Smooth muscle cell of the coronary artery (primary cell): ENCODE measurements around the gene NETO1. TPM values are rescaled to one million over a fixed set of nuclear protein-coding genes. Genes with fewer than 3 reads are reported as not detected.

ENCODE experiments used
- total RNA-seq: library from RNA; depleted of rRNA; stranded (reverse); fragments of >200 nt; gene quantifications from 2 replicates; pipeline ENCODE4 v1.2.3, GENCODE V29; 2014; ENCODE audit warnings: low replicate concordance

Gene NETO1
- total RNA-seq = not detected in 2 replicates

GRCh38 chr18:72867746-72868584 lies at the start of gene NETO1:
Gene NETO1, minus strand, starts transcription at chr18:72867987. Its CDS starts 696 bp downstream, at chr18:72867291.

